Erythroblast (primary cell): ENCODE measurements around the gene PDE6C.
"Not testable (repeated sequence)": the region's sequence is repeated elsewhere in the genome, so short reads cannot be mapped to it uniquely, and the experiment has no call there.

Experiments
- DNase-seq, 2 experiments: peaks; one replicate each; lab custom pipeline; 2025; lab: John Stamatoyannopoulos, UW
- GATA1 ChIP-seq: IDR thresholded peaks from 2 replicates; pipeline ENCODE4 v1.6.1; 2011; ENCODE audit warnings: low read depth, mild to moderate bottlenecking, control low read depth, low read length, moderate library complexity
- POLR2A ChIP-seq: IDR thresholded peaks from 2 replicates; pipeline ENCODE4 v1.6.1; 2011; ENCODE audit warnings: mild to moderate bottlenecking, low read length

PDE6C gene

DNA sequence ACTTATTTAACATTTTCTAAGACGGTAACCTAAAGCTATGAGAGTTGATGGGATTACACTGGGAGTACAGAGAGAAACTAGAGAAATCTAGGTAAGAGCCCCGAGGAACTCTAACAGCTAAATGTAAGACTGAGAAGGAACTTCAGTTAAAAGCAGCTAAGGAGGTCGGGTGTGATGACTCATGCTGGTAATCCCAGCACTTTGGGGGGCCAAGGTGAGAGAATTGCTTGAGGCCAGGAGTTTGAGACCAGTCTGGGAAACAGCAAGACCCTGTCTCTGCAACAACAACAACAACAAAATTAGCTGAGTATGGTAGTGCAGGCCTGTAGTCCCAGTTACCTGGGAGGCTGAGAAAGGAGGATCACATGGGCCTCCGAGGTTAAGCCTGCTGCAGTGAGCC is 66.0 kb downstream of the PDE6C start:
- TF ChIP-seq POLR2A (no peak), GATA1 (no peak)

DNA sequence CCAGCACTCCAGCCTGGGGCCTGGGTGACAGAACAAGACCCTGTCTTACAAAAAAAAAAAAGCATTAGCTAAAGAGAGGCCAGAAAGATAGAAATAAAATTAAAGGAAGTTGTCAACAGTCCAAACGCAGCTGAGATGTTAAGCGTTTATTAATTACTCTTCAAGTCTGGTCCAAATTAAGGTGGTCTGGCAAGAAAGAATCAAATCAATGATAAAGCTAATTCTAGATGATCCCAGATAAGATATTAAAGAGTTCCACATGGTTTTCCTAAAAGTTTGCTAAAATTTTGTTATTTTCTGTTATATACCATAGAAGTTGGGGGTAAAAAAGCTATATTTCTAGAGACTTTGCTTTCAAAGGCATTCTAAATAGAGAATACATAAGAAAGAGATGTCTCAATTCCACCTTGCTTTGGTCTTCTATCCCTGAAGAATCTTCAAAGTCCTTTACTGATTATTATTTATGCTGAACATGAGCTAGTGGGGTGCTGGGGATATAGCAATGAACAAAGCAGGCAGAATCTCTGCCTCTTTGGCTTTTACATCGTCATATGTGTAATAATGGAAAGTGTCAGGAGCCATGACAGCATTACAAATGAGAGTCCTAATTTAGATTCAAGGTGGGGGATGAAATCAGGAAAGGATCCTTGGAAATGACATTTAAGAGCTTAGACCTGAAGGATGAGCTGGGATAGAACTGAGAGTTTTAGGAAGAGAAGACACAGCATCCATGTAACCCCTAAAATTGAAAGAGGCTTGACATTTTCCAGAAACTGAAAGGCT is 66.7 kb downstream of the PDE6C start:
- TF ChIP-seq GATA1 (no peak), POLR2A (no peak)
- DNase-seq = no peak

More for the DNA sequence above, 66.0 kb downstream of the PDE6C start:
- no peak for DNase-seq

DNA sequence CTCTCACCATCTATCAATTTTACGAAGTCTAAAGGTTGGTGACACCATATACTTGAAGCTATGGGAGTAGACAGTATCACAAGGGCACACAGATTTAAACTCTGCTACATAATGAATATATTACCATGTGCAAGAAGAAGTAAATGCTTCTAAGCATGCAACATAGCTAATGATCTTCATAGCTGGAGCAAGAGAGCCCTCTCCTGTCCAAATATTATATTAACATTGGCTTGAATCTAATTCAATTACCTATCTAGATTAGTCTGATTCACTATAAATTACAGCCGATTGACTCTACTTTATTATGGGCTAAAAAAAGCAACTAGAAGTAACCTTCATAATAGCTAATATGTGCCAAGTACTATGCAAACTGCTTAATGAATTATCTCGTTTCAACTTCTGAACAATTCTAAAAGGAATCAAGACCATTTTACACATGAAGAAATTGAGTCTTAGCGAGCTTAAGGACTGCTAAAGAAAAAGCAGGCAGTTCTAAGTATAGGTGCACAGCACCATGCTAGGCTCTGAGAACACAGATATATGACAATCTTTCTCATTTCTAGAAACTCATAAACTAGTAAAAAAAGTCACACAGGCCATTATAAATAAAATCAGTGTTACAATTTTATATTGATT is 68.2 kb downstream of the PDE6C start:
- TF ChIP-seq GATA1 (no peak), POLR2A (no peak)
- peak; percentile 28 to 36 for DNase-seq

DNA sequence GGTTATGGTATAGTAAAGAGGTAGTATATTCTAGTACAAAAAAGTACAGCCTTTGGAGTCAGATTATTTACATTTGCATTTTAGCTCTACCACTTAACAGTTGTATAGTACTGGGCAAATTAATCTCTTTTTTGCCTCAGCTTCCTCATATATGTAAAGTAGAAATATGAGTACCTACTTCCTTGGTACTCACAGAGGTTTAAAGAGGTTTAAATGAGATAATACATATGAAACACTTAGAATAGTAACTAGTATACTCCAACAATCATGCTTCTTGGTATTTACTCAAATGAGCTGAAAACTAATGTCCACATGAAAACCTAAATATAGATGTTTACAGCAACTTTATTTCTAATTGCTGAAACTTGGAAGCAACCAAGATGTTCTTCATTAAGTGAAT is 75.4 kb downstream of the PDE6C start:
- no peak for DNase-seq

DNA sequence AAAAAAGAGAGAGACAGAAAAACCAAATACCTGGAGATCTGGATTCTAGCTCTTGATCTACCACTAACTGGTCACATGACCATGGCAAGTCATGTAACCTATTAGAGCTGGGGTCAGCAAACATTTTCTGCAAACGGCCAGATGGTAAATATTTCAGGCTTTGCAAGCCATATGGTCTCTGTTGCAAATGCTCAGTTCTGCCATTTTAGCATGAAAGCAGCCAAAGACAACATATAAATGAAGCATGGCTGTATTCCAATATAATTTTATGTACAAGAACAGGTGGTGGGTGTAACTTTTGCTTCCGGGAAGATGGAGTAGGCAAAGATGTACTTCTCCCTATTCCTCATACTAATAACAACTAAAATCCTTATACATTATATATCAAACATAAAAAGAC is 83.4 kb downstream of the PDE6C start:
- TF ChIP-seq POLR2A = no peak
- no peak for DNase-seq

More for the DNA sequence above, 75.4 kb downstream of the PDE6C start:
- TF ChIP-seq GATA1 = no peak
- TF ChIP-seq POLR2A = peak; percentile 6

DNA sequence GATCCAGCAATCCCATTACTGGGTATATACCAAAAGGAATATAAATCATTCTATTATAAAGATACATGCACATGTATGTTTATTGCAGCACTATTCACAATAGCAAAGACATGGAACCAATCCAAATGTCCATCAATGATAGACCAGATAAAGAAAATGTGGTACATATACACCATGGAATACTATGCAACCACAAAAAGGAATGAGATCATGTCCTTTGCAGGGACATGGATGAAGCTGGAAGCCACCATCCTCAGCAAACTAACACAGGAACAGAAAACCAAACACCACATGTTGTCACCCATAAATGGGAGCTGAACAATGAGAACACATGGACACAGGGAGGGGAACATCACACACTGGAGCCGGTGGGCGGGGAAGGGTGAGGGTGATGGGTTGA is 84.2 kb downstream of the PDE6C start:
- not testable (repeated sequence) for DNase-seq

DNA sequence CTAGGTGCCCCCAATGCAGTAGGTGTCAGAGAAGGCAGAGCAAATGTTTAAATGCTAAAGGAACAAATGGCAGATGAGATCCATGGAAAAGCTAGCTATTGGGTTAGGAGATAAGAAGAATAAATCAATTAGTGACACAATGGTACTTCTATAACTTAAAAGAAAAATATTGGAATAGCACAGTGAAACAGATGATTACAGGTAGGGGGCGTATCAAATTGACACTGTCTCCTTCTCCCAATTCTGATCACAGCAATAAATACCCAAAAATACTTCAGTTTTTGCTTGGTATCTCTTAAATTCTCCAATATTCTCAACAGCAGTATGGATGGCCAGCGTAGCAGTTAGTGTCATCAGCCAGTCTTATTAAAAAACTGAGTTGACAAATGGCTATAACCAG is 84.9 kb downstream of the PDE6C start:
- DNase-seq = no peak
- TF ChIP-seq POLR2A (no peak), GATA1 (no peak)

DNA sequence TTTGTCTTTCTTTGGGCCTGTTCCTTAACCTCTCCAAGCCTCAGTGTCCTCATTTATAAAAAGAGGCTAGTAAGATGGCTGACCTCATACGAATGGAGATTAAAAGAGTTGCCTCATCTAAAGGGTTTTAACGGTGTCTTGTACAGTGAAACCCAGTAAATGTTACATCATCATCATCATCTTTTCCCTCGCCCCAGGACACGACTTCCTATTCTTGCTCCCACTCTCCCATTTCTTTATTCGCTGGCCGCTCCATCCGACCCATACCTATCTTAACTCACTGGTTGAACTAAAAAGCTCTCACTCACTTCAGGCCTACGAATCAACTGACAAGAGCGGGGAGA is 89.5 kb downstream of the PDE6C start:
- no peak for TF ChIP-seq POLR2A
- TF ChIP-seq GATA1 = no peak
- peak; percentile 71 to 80 for DNase-seq

DNA sequence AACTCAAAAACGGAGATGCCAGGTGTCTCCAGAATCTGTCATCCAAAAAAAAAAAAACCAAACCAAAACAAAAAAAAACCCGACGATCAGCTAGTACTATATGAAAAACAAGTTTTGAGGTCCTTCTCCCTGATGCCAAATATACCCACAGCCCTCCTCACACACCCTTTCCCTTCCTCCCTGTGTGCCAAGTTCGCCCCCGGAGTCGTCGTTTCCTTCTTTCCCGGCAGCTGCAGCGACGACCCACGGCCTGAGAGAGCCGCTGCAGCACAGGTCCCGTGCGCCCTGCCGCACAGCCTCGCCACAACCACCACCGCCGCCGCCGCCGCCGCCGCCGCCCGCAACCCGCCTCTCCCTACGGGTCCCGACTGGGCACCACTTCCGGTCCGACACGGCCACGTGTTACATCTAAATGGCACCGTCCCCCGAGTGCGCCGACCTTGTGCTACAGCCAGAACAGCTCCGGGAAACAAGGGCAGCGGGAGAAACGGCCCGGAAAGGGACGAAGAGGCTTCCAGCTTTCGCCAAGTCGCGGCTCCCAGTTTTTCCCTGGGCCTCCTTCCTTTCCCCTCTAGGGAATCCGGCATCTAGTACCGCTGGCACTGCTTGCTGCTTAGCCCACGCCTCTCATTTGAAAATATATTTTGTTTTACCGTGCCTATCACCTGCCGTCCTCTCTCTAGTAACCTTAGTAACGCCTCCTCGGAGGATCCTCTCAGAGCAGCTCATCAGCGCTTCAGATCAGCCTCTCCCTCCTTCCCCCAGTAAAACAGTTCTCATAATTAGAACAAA is 90.1 kb downstream of the PDE6C start, which contains the start of gene FRA10AC1:
Gene FRA10AC1 (minus strand): TSS at position 383 of the 792 bp plus-strand sequence. CDS start 2,486 bp downstream, outside the sequence.
- no peak for TF ChIP-seq GATA1
- peak; percentile 78 for TF ChIP-seq POLR2A
- DNase-seq = peak; percentile 97 to 98

DNA sequence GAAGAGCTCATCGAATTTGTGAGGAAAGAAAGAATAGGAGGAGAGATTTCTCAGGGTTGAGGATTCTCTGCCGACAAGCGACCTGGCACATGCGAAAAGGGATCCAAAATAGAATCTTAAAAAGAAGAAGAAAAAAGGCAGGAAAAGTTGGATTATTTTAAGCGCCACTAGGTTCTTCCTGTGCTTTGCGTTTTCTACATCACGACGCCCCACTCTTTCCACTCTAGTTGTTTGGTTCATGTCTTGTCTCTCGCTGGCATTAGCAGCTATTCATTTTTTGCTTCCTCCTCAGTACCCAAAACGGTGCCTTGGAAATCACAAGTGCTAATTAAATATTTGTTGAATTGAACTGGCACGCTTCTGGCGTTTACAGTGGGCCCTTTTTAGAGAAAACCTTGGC is 90.7 kb downstream of the PDE6C start:
- peak in 1 of 2 experiments; percentile 37 for DNase-seq

DNA sequence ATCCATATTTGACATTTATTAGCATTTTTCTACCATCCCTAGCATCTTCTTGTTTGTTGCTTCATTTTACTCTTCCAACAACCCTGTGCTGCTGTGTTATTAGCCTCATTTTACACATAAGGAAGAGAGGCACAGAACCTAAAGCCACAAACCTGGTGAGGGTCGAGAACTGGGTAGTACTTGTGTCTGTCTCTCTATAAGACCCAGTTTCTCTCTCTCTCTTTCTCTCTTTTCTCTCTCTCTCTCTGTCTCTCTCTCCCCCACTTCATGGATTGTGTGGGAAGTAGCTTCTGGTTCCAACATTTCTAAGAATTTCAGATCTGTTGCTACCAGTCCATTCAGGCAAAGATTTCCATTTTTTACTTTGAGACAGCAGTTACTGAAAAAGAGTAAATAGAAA is 91.5 kb downstream of the PDE6C start:
- no peak for DNase-seq
- TF ChIP-seq GATA1 = no peak

More for the DNA sequence above, 90.7 kb downstream of the PDE6C start:
- TF ChIP-seq POLR2A (no peak), GATA1 (no peak)

DNA sequence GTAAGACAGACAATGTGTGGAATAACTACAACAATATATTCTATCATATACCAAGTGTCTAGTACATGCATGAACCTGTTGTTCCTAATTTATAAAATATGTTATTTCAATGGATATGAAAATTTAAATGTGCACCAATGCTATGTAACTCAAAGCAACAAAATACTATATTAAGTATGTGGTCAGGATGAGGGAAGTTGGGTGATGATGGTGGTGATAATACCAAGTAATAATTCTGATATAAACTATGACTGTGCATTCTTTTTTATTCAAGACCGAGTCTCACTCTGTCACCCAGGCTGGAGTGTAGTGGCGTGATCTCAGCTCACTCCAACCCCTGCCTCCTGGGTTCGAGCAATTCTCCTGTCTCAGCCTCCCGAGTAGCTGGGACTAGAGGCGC is 92.1 kb downstream of the PDE6C start:
- no peak for DNase-seq
- TF ChIP-seq GATA1 (no peak), POLR2A (no peak)

DNA sequence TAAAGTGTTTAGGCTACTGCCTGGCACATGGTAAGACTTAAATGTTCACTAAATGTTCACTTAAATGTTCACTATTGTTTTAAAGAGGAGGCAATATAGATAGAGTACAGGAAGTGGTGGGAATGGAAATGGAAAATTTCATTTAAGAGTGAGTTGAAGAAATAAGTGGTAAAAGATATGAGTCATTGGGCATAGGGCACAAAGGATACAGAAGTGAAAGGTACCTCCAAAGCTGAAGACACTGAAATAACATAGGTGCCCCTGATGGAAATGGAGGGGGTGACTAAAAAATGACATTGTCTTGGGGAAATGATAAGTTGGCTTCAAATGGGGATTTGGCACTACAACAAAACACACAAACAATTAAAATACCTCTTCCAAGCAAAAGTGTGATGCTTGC is 95.3 kb downstream of the PDE6C start:
- TF ChIP-seq POLR2A (no peak), GATA1 (no peak)
- DNase-seq = no peak

DNA sequence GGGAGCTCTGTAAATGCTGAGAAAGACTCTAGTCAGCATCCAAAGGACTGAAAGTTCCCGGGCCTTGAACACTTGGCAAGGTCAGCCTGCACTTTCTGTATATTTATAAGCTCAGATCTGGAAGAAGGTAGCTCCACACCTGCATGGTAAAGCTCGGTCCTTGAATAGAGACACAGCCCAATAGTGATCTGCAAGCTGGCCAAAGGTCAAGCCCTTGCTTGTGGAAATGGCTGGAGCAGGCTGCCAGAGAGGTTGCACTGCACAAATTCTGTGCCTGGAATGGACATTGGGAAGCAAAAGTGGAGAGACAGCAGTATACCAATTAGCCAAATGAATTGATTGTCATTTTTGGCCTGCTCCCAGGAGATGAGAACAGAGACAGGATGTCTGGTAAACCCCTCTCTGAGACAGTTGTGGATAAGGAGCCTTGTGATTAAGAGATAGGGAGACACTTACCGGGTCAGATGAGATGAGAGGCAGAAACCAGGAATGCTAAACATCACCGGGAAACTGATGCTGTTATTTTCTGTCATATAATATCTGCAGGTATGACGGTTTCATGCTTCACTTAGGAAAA is 98.1 kb downstream of the PDE6C start:
- DNase-seq = no peak
- TF ChIP-seq GATA1 = no peak
- TF ChIP-seq POLR2A = no peak
